ENCODE measurements around the gene NAA35. TPM values are rescaled to one million over a fixed set of nuclear protein-coding genes. Genes with fewer than 3 reads are reported as not detected.

NAA35 gene
- polyA plus RNA-seq, 1 of the 3 experiments (the other 2 are of a cell fraction), result 9.0 TPM

DNA sequence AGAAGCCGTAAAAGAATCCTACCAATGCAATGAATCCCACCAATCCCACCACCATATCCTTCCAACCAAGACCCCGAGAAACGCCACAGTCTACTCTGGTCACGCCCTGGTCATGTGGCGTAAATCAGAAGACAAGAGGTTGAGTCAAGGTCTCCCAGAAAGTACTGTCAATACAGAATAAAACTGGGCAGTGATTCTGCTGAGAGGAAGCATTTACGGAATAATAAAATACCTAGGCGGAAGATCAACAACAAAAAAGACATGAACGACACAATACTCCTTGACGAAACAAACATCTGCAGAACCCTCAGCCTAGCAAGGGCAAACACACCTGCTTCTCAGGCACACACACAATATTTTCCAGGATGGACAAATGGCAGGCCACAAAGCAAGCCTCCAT is 95.6 kb downstream of the NAA35 start:
- CTCF ChIA-PET, result interaction anchor here (1.7 kb wide), 1 partner anchor 10 kb away, joined by 5 read pairs; no protein-coding TSS in a partner anchor
- 95% methylated on average over 9 of the region's 9 CpGs for WGBS (ENCODE audit: low lambda C conversion rate)

More for the DNA sequence above, 95.6 kb downstream of the NAA35 start:
- Histone ChIP-seq H3K9ac (no peak overlapping the region), H3K9me2 (no peaks in the 10 kb centered on the region), H3K4me2 (no peak overlapping the region), H4K20me1 (ENCODE audit: insufficient read depth) (no peaks in the 10 kb centered on the region), H2AFZ (ENCODE audit: low read depth) (no peak overlapping the region), H3K79me2 (ENCODE audit: insufficient read depth) (no peaks in the 10 kb centered on the region), H3K4me3 (ENCODE audit: low read depth in 2 of 2, low read length in 1 of 2) (no peak overlapping the region), H3K36me3 (replicated peaks in 1 of 2; ENCODE audit: control insufficient read depth in 1 of 2, insufficient read depth in 2 of 2, low read length in 1 of 2) (peaks cover 3 to 17% of the 10 kb centered on the region in 2 experiments), H3K27me3 (ENCODE audit: insufficient read depth) (no peaks in the 10 kb centered on the region), H3K27ac (ENCODE audit: low read depth in 2 of 2, low read length in 1 of 2) (no peak overlapping the region), H3K4me1 (ENCODE audit: control insufficient read depth in 1 of 2, insufficient read depth in 2 of 2, low read depth in 1 of 2, low read length in 1 of 2) (peaks cover 0 to 7% of the 10 kb centered on the region in 2 experiments; a peak in 1 of 4 replicates), H3K9me3 (no peaks in the 10 kb centered on the region), H3F3A (replicated peaks; ENCODE audit: insufficient read depth) (no peaks in the 10 kb centered on the region)
- TF ChIP-seq, protein P1, sequence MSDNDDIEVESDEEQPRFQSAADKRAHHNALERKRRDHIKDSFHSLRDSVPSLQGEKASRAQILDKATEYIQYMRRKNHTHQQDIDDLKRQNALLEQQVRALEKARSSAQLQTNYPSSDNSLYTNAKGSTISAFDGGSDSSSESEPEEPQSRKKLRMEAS (IDR thresholded peaks at IDR 0.05; ENCODE audit: low read depth), result no peak
- TF ChIP-seq RCOR1 (IDR thresholded peaks at IDR 0.05; ENCODE audit: low read length), result no peak
- TF ChIP-seq MXI1 (IDR thresholded peaks at IDR 0.05; ENCODE audit: low read depth, low read length), result no peak
- TF ChIP-seq GABPA (IDR thresholded peaks at IDR 0.05; ENCODE audit: low read depth), result no peak
- no peak for TF ChIP-seq CHD2 (IDR thresholded peaks at IDR 0.05; ENCODE audit: low read length, partially characterized antibody)
- TF ChIP-seq TEAD4 (IDR thresholded peaks at IDR 0.05; ENCODE audit: borderline replicate concordance, insufficient read depth), result no peak
- TF ChIP-seq YY1 (IDR thresholded peaks at IDR 0.05; ENCODE audit: low read depth), result no peak
- TF ChIP-seq EZH2phosphoT487 (IDR thresholded peaks at IDR 0.05; ENCODE audit: borderline replicate concordance, low read depth), result no peak
- TF ChIP-seq JUND (IDR thresholded peaks at IDR 0.05), result no peak
- TF ChIP-seq, protein P2, sequence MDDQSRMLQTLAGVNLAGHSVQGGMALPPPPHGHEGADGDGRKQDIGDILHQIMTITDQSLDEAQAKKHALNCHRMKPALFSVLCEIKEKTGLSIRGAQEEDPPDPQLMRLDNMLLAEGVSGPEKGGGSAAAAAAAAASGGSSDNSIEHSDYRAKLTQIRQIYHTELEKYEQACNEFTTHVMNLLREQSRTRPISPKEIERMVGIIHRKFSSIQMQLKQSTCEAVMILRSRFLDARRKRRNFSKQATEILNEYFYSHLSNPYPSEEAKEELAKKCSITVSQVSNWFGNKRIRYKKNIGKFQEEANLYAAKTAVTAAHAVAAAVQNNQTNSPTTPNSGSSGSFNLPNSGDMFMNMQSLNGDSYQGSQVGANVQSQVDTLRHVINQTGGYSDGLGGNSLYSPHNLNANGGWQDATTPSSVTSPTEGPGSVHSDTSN (IDR thresholded peaks at IDR 0.05), result no peak
- no peak for TF ChIP-seq POLR2AphosphoS5 (IDR thresholded peaks at IDR 0.05; ENCODE audit: low read depth, low read length)
- no peak for TF ChIP-seq FOXJ3 (CRISPR knock-in tag; IDR thresholded peaks at IDR 0.05)
- TF ChIP-seq NRF1 (IDR thresholded peaks at IDR 0.05; ENCODE audit: low read depth, low read length), result no peak
- no peak for TF ChIP-seq ELF1 (IDR thresholded peaks at IDR 0.05)
- TF ChIP-seq, protein P3, sequence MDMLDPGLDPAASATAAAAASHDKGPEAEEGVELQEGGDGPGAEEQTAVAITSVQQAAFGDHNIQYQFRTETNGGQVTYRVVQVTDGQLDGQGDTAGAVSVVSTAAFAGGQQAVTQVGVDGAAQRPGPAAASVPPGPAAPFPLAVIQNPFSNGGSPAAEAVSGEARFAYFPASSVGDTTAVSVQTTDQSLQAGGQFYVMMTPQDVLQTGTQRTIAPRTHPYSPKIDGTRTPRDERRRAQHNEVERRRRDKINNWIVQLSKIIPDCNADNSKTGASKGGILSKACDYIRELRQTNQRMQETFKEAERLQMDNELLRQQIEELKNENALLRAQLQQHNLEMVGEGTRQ (IDR thresholded peaks at IDR 0.05; ENCODE audit: borderline replicate concordance, low read depth, low read length), result no peak
- no peak for TF ChIP-seq FOSL2 (IDR thresholded peaks at IDR 0.05; ENCODE audit: borderline replicate concordance, low read depth)
- TF ChIP-seq, protein P4, sequence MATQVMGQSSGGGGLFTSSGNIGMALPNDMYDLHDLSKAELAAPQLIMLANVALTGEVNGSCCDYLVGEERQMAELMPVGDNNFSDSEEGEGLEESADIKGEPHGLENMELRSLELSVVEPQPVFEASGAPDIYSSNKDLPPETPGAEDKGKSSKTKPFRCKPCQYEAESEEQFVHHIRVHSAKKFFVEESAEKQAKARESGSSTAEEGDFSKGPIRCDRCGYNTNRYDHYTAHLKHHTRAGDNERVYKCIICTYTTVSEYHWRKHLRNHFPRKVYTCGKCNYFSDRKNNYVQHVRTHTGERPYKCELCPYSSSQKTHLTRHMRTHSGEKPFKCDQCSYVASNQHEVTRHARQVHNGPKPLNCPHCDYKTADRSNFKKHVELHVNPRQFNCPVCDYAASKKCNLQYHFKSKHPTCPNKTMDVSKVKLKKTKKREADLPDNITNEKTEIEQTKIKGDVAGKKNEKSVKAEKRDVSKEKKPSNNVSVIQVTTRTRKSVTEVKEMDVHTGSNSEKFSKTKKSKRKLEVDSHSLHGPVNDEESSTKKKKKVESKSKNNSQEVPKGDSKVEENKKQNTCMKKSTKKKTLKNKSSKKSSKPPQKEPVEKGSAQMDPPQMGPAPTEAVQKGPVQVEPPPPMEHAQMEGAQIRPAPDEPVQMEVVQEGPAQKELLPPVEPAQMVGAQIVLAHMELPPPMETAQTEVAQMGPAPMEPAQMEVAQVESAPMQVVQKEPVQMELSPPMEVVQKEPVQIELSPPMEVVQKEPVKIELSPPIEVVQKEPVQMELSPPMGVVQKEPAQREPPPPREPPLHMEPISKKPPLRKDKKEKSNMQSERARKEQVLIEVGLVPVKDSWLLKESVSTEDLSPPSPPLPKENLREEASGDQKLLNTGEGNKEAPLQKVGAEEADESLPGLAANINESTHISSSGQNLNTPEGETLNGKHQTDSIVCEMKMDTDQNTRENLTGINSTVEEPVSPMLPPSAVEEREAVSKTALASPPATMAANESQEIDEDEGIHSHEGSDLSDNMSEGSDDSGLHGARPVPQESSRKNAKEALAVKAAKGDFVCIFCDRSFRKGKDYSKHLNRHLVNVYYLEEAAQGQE (IDR thresholded peaks at IDR 0.05; ENCODE audit: low read depth, low read length), result no peak
- no peak for DNase-seq
- POLR2A ChIA-PET, result no interaction called here

Data from SK-N-SH (cell line).